GM21390 (cell line): Measurements from ENCODE around the gene ELMOD2.

ENCODE experiments used
- ATAC-seq: cut with Tn5 transposase; IDR thresholded peaks from one replicate; pipeline ENCODE4 v1.9.1; 2021; ENCODE audit not compliant: unreplicated experiment

The ELMOD2 gene

DNA sequence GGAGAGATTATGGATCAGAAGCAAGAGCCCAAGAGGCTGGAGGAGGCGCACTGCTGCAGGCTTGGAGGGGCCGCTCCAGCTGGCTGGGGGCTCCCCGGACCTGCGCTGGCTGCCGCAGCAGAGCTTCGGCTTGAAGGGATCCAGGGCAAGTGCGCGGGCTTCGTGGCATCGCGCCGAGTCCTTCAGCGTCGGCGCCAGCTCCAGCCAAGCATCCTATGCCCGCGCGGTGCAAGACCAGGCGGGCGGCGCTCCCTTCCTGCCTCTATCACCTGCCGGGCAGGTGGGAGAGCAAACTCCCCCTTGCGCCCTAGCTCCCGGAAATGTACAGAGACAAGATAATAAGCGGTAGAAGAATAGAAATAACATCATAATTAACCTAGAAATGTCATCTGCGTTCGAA, 55.3 kb downstream of the ELMOD2 start:
- no peak for ATAC-seq

GRCh38 chr4:140581078-140581477, 57.1 kb downstream of the ELMOD2 start:
- ATAC-seq: no peak

DNA sequence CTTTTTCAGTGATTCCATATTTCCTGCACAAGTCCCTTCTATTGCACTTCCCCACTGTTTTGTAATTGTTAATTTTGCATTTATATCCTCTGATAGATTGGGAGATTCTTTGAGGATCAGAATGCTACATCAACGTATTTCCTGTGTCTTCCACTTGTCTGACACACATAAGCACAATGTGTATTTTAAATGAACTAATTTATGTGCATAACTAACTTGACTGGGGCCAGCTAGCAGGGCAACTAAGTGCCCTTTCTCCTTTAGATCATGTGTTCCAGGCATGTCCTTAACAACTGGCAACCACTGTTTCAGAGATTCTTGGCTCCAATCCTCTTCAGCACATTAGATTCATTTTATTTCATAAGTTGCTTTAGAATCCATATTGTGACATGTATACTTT, 60.5 kb downstream of the ELMOD2 start:
- no peak for ATAC-seq

- peak; percentile 86 for ATAC-seq
These were observed 71.1 kb downstream of the ELMOD2 start for GRCh38 chr4:140595065-140595464.

DNA sequence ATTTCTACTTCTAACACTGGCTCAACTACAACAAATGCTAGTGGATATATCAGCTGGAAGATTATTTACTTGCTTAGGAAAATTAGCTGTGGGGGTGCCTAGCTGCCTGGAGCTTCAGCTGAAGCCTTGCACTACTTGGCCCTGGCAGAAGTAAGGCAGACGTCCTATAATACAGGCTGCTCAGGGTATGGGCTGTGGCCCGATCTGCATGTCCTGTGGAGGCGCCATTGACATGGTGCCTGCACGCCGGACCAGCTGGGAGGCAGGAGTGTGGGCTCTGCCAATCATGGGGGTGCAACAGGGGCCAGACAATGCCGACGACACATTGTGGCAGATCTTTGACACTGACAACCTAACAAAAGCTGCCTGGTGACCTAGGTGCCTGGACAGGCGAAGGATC, 76.4 kb downstream of the ELMOD2 start:
- no peak for ATAC-seq

GRCh38 chr4:140602714-140603113, 78.7 kb downstream of the ELMOD2 start:
- ATAC-seq: no peak

GRCh38 chr4:140603286-140603685, 79.3 kb downstream of the ELMOD2 start:
- no peak for ATAC-seq
